VCaP (cell line): ENCODE data around the gene ITGB8.
"Not testable (repeated sequence)": the region's sequence is repeated elsewhere in the genome, so short reads cannot be mapped to it uniquely, and the experiment has no call there.

Experiments
- H3K27ac ChIP-seq: fragments of 450-650 bp; 2 replicates; pipeline ENCODE4 v1.5.1; 2017
- CTCF ChIP-seq: fragments of 450-650 bp; conservative IDR thresholded peaks from 2 replicates; pipeline ENCODE4 v1.5.1; 2017; ENCODE audit warnings: mild to moderate bottlenecking, moderate library complexity

ITGB8 gene

GRCh38 chr7:20383351-20383750 is 52.7 kb downstream of the ITGB8 start:
- TF ChIP-seq CTCF, result no peak
- no peak overlapping the region for H3K27ac ChIP-seq

GRCh38 chr7:20385126-20385525 is 54.4 kb downstream of the ITGB8 start:
- no peak overlapping the region for H3K27ac ChIP-seq
- TF ChIP-seq CTCF, result no peak

GRCh38 chr7:20388084-20388483 is 57.4 kb downstream of the ITGB8 start:
- no peak for TF ChIP-seq CTCF
- H3K27ac ChIP-seq, result no peak overlapping the region

- H3K27ac ChIP-seq, result not testable (repeated sequence)
Measured at GRCh38 chr7:20389192-20389591, 58.5 kb downstream of the ITGB8 start.

- TF ChIP-seq CTCF, result no peak
- peak overlapping the region; percentile 52; the same call in 1 of the 2 replicates for H3K27ac ChIP-seq
Measured at GRCh38 chr7:20393021-20393610, 62.4 kb downstream of the ITGB8 start.

GRCh38 chr7:20393616-20394015 is 62.9 kb downstream of the ITGB8 start:
- TF ChIP-seq CTCF, result no peak
- H3K27ac ChIP-seq, result peak overlapping the region; percentile 52; the same call in 1 of the 2 replicates

- no peak for TF ChIP-seq CTCF
- no peak overlapping the region for H3K27ac ChIP-seq
Measured at GRCh38 chr7:20394284-20394683, 63.6 kb downstream of the ITGB8 start.

GRCh38 chr7:20395104-20395503 is 64.4 kb downstream of the ITGB8 start:
- no peak overlapping the region for H3K27ac ChIP-seq
- TF ChIP-seq CTCF, result no peak
